ENCODE measurements around the gene CPSF4.

Gene CPSF4

DNA sequence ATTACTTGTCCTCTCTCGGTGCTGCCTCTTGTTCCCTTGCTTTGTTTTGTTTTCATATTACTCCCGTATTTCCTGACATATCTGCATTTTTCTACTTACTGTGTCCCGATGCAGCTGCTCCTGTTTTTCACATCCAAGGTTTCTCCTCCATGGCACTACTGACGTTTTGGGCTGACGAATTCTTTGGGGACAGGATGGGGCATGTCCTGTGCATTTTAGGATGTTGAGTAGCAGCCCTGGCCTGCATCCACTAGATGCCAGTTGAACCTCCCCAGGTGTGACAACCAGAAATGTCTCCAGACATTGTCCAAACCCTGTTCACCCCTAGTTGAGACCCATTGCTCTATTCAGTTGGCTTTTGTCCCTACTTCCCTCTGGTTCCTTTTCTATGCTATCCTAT, 46.4 kb downstream of the CPSF4 start:
- TF ChIP-seq, protein P1, sequence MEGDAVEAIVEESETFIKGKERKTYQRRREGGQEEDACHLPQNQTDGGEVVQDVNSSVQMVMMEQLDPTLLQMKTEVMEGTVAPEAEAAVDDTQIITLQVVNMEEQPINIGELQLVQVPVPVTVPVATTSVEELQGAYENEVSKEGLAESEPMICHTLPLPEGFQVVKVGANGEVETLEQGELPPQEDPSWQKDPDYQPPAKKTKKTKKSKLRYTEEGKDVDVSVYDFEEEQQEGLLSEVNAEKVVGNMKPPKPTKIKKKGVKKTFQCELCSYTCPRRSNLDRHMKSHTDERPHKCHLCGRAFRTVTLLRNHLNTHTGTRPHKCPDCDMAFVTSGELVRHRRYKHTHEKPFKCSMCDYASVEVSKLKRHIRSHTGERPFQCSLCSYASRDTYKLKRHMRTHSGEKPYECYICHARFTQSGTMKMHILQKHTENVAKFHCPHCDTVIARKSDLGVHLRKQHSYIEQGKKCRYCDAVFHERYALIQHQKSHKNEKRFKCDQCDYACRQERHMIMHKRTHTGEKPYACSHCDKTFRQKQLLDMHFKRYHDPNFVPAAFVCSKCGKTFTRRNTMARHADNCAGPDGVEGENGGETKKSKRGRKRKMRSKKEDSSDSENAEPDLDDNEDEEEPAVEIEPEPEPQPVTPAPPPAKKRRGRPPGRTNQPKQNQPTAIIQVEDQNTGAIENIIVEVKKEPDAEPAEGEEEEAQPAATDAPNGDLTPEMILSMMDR (IDR thresholded peaks at IDR 0.05; ENCODE audit: insufficient read depth, missing control alignments), result no peak
- no peak for DNase-seq (ENCODE audit: insufficient read length, low spot score)
- no peak for FAIRE-seq

DNA sequence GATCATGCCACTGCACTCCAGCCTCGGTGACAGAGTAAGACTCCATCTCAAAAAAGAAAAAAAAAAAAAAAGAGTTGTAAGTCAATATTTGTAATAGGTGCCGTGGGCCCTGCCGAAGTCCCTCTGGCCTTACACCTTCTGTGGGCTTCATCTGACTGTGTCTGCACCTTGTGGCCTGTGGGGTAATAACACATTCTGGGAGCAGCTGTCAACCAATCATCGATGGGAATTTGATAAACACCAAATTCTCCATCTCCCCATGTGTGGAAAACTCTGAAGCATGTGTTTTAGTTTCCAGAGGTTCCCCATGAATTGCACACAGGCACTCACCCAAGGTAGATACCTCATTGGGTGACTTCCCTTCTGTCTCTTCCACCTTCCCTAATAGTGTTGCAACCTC, 50.5 kb downstream of the CPSF4 start:
- TF ChIP-seq, protein P1 (IDR thresholded peaks at IDR 0.05; ENCODE audit: insufficient read depth, missing control alignments), result no peak
- DNase-seq (ENCODE audit: insufficient read length, low spot score) (no peak), FAIRE-seq (no peak)

DNA sequence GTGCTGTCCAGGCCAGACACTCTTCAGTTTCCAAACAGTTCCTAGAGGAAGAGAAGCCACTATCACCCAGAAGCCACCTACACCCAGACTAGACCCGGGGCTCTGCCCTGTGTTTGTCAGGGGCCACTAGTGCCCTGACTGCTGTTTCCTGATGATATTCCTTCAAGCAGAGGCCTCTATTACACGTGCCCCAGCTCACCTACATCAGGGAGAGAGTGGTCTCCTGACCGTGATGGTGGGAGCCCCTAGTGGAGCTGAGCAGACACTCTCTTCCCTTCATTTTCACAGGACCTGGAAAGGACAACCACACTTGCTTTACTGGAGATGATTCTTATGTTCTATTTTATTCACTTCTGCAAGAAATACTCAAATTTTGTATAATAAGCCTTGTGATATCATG, 52.1 kb downstream of the CPSF4 start:
- no peak for FAIRE-seq
- no peak for DNase-seq (ENCODE audit: insufficient read length, low spot score)
- TF ChIP-seq, protein P1 (IDR thresholded peaks at IDR 0.05; ENCODE audit: insufficient read depth, missing control alignments), result no peak

DNA sequence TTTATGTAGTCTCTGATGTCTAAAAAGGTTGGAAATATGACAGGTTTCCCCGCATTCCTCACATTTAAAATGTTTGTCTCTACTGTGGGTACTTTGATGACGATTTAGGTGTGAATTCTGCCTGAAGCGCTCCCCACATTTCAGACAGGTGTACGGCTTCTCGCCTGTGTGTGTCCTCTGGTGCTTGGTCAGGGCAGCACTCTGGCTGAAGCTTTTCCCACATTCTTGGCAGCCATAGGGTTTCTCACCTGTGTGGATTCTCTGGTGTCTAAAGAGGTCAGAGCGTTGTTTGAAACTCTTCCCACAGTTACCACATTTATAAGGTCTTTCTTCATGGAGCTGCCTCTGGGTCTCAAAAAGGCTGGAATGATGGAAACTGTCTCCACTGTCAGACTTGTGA, 55.1 kb downstream of the CPSF4 start:
- FAIRE-seq (no peak), DNase-seq (ENCODE audit: insufficient read length, low spot score) (no peak)
- TF ChIP-seq, protein P1 (IDR thresholded peaks at IDR 0.05; ENCODE audit: insufficient read depth, missing control alignments), result no peak

DNA sequence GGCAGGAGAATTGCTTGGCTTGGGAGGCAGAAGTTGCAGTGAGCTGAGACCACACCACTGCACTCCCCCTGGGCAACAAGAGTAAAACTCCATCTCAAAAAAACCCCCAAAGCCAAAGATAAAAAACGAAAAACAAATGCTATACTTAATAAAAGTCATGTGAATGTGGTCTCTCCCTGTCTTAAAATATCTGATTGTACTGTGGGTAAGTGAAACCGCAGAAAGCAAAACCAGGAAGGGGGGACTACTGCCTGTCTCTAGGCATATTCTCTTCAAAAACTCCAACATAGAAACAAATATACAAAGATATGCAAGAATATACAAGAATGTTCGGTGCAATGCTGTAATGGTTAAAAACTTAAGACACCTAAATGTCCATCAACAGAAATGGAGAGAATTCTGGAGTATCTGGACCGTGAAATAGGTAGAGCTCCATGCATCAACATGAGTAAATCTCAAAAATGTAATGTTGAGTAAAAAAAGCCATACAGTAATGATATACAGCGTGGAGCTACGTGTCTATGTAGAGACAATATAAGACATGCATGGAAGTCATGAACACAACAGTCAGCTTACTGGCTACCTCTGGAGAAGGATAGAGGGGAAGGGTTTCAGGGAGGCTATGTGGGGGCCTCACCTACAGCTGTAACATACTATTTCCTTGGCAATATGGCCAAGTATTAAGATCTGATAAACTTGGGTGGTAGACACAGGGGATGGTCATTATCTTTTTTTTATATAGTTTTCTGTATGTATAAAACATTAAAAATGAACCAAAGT, 59.2 kb downstream of the CPSF4 start:
- DNase-seq (ENCODE audit: insufficient read length, low spot score) (no peak), FAIRE-seq (no peak)
- TF ChIP-seq, protein P1 (IDR thresholded peaks at IDR 0.05; ENCODE audit: insufficient read depth, missing control alignments), result no peak

DNA sequence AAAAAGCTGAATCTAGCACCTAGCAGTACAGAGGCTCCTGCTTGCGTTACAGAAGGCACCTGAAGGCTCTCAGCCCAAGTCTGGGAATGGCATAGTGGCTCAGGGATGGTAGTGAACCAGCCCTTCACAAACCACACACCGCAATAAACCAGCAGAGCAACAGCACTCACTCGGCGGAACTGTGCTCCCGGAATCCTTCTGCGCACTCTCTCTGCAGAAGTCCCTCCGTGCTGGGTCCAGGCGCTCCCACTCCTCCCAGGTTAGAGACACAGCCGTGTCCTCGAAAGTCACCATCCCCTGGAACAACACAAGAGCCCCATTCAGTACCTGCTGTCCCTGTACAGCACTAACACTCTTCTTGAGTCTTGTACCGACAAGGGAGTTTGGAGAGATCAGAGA, 59.8 kb downstream of the CPSF4 start:
- DNase-seq (ENCODE audit: insufficient read length, low spot score) (no peak), FAIRE-seq (no peak)
- TF ChIP-seq, protein P1 (IDR thresholded peaks at IDR 0.05; ENCODE audit: insufficient read depth, missing control alignments), result no peak

DNA sequence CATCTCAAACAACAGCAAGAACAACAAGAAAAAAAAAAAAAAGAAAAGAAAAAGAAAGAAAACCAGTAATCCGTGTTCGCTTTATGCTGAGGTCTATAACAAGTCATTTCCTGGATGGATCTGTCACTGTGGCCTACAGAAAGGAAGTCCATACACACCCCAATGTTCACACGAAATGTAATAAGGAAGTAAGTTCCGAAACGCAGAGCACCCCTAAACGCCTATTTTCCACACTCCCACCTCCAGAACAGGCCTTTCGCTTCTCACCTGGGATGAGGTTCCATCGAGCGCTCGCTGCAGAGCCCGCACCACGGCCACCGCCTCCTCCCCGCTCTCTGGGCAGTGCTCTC, 60.6 kb downstream of the CPSF4 start:
- no peak for DNase-seq (ENCODE audit: insufficient read length, low spot score)
- TF ChIP-seq, protein P1 (IDR thresholded peaks at IDR 0.05; ENCODE audit: insufficient read depth, missing control alignments), result no peak
- FAIRE-seq, result no peak

Measured in D721Med (cell line).